ENCODE results near the gene DOCK10.

Gene DOCK10

DNA sequence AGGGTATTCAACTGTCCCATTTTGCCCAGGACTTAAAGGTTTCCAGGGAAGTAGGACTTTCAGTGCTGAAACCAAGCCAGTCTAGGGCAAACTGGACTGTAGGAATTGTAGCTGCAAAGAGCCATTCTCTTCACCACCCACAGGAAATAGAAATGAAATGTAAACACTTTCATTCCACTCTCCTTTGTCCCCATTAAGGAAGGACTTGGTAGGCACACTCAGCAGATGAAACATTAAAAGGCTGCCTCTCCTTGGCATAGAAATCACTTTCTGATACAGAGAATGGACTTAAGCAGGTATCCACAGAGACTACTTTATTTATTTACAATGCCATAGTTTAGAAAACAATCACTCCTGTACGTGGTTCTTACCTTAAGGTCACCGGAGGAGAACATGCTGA is 223.2 kb downstream of the DOCK10 start:
- DNase-seq (ENCODE audit: low read depth), result no peak
- TF ChIP-seq, protein P1, sequence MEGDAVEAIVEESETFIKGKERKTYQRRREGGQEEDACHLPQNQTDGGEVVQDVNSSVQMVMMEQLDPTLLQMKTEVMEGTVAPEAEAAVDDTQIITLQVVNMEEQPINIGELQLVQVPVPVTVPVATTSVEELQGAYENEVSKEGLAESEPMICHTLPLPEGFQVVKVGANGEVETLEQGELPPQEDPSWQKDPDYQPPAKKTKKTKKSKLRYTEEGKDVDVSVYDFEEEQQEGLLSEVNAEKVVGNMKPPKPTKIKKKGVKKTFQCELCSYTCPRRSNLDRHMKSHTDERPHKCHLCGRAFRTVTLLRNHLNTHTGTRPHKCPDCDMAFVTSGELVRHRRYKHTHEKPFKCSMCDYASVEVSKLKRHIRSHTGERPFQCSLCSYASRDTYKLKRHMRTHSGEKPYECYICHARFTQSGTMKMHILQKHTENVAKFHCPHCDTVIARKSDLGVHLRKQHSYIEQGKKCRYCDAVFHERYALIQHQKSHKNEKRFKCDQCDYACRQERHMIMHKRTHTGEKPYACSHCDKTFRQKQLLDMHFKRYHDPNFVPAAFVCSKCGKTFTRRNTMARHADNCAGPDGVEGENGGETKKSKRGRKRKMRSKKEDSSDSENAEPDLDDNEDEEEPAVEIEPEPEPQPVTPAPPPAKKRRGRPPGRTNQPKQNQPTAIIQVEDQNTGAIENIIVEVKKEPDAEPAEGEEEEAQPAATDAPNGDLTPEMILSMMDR (IDR thresholded peaks at IDR 0.05; ENCODE audit: low read depth, low read length, missing control alignments), result no peak
- H3K4me3 ChIP-seq (ENCODE audit: low read depth, low read length), result no peak overlapping the region

DNA sequence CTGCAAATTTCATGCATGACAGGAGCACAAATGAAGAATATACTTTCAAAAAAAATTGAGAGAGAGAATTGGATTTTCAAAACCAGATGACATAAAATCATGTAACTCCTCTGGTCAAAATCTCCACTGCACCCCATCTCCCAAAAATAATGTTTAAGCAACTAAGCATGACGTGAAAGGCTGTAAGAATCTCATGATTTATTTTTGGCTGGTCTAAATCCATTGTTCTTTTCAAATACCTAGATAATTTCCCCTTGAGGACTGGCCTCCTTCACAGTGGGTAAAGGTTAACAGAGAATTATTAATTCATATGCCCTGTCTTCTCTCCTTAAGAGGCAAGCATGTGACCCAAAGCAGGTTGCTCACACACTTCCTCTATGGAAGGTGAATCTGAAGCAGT is 224.6 kb downstream of the DOCK10 start:
- TF ChIP-seq, protein P1 (IDR thresholded peaks at IDR 0.05; ENCODE audit: low read depth, low read length, missing control alignments), result no peak
- H3K4me3 ChIP-seq (ENCODE audit: low read depth, low read length), result no peak overlapping the region
- DNase-seq (ENCODE audit: low read depth), result no peak

DNA sequence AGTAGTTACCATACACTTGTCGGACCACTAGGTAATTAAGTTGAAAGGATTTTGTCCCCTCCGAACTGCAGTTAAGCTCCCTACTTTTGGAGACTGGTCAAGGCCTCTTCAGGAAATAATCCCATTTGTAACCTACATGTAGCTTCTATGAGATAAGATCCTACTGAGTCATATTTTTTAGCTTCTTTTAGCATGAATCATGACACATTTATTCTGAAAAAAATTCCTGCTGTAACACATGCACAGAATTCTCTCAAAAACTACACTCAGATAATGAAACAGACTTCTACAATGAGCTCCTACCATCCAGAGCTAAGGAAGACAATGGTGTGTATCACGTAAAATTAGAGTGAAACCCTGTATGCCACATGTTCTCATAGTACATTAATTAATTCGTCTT is 225.5 kb downstream of the DOCK10 start:
- TF ChIP-seq, protein P1 (IDR thresholded peaks at IDR 0.05; ENCODE audit: low read depth, low read length, missing control alignments), result no peak
- DNase-seq (ENCODE audit: low read depth), result no peak
- H3K4me3 ChIP-seq (ENCODE audit: low read depth, low read length), result no peak overlapping the region

DNA sequence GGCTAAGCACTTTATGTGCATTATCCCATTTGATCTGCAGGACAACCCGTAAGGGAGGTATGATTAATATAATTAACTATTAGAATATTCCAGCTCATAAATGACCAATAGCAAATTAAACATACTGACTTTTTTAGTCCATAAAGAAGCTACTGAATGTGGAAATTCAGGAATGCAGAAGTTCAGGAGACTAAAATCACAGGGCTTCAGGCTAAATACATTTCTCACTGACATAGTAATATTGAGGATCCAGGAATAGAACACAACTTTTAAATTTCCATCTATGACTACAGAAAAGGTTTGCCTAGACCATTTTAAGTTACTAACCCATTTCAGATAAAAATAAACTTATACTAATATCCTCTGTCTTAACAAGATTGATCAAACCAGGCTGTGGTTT is 228.7 kb downstream of the DOCK10 start:
- TF ChIP-seq, protein P1 (IDR thresholded peaks at IDR 0.05; ENCODE audit: low read depth, low read length, missing control alignments), result no peak
- DNase-seq (ENCODE audit: low read depth), result no peak
- H3K4me3 ChIP-seq (ENCODE audit: low read depth, low read length), result no peak overlapping the region

DNA sequence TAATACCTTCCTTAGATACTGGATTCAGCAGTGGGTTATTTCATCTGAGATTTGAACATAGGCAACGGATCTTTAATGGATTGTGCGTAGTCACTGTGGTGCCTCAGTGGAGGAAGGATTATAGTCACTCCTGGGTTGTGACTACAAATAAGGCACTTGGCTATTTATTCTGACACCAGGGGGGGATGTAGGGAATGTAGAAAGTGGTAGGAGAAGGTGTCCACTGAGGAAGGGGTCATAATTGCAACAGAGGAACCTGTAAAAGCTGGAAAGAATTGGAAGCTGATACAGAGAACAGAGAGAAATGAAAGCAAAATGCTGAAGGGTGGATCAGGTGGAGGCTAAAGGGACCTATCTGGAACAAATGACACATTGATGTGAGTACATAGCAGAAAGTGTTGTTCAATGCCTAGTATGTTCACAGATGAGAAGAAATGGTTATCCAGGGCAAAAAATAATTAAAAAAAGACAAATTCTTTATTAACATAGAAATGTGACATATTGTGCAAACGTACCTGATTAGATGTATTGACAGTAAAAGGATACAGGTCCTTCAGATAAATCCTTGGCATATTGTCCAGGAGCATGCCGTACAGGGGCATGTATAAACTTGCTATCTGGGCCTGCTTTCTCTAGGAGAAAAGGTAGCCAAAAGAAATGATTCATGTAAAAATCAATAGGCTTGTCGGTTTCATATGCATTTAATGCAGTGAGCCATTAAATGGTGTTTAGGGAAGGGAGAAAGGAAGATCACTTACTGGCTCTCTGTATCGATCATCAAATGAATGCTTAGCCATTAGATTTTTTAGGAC is 234.9 kb downstream of the DOCK10 start:
- no peak overlapping the region for H3K4me3 ChIP-seq (ENCODE audit: low read depth, low read length)
- DNase-seq (ENCODE audit: low read depth), result no peak
- TF ChIP-seq, protein P1 (IDR thresholded peaks at IDR 0.05; ENCODE audit: low read depth, low read length, missing control alignments), result no peak

DNA sequence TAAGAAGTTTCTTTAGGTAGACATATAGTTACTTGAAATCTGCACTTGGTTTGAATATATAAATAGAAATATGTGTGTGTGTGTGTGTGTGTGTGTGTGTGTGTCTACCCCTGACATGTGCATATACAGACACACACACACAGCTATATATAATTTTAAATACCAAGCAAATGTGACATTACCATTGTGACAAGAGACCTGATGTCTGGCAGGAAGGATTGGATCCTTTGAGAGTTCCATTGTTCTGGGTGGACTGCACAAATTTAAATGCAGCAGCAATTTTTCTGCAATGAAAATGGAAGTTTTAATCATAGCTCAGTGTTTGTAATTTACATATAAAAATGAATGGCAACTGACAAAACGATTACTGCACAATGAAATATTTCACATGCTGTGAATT is 238.3 kb downstream of the DOCK10 start:
- no peak for DNase-seq (ENCODE audit: low read depth)
- TF ChIP-seq, protein P1 (IDR thresholded peaks at IDR 0.05; ENCODE audit: low read depth, low read length, missing control alignments), result no peak

DNA sequence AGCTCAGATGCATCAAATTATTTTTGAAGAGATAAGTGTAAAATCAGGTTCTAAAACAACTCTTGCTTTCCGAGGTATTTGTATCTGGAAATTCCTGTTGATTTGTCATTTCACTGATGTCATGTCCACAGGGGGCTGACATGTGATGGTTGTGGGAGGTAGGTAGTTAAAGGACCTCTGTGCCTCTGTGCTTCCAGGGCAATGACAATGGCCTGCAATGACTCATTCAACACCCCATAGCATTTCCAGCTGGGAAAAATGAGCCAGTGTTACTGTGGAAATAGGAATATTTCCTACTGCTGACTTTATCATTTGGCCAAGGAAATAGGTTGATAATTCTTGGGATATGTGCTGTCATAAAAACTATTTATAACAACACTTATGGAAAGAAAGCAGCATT is 239.9 kb downstream of the DOCK10 start:
- DNase-seq (ENCODE audit: low read depth), result no peak
- TF ChIP-seq, protein P1 (IDR thresholded peaks at IDR 0.05; ENCODE audit: low read depth, low read length, missing control alignments), result no peak
- no peak overlapping the region for H3K4me3 ChIP-seq (ENCODE audit: low read depth, low read length)

More for the DNA sequence above, 238.3 kb downstream of the DOCK10 start:
- H3K4me3 ChIP-seq (ENCODE audit: low read depth, low read length), result no peak overlapping the region

All from GM12864 (cell line).